Mesendoderm (in vitro differentiated cells): ENCODE measurements around the gene TEDC2.
A peak's percentile ranks its signal among the peaks of the same experiment; 100 is the strongest.

ENCODE experiments used
- DNase-seq: peaks from one replicate; pipeline ENCODE4 v3.0.0; 2013
- H2AK5ac ChIP-seq: 2 replicates; pipeline ENCODE4 v1.6.1; 2013; ENCODE audit warnings: low read length, inconsistent platforms
- H2BK120ac ChIP-seq: 2 replicates; pipeline ENCODE4 v1.6.1; 2013; ENCODE audit warnings: low read depth, mild to moderate bottlenecking, low read length, moderate library complexity, mixed read lengths
- H2BK15ac ChIP-seq: replicated peaks from 2 replicates; pipeline ENCODE4 v1.6.1; 2013; ENCODE audit warnings: low read depth, mild to moderate bottlenecking, moderate library complexity
- H2BK5ac ChIP-seq: 2 replicates; pipeline ENCODE4 v1.6.1; 2013; ENCODE audit warnings: low read length, inconsistent platforms
- H3K18ac ChIP-seq: 2 replicates; pipeline ENCODE4 v1.6.1; 2013; ENCODE audit warnings: mild to moderate bottlenecking, low read length, mixed read lengths
- H3K23ac ChIP-seq: one replicate; pipeline ENCODE4 v1.6.1; 2013; ENCODE audit warnings: low read length
- H3K27ac ChIP-seq: 2 replicates; pipeline ENCODE4 v1.5.1; 2013; ENCODE audit warnings: low read depth, mild to moderate bottlenecking, inconsistent platforms, low read length, moderate library complexity
- H3K27me3 ChIP-seq: 2 replicates; pipeline ENCODE4 v1.6.1; 2013; ENCODE audit warnings: low read length, control low read depth, mild to moderate bottlenecking, inconsistent platforms; ENCODE audit not compliant: insufficient read depth, poor library complexity
- H3K36me3 ChIP-seq: 2 replicates; pipeline ENCODE4 v1.6.1; 2013; ENCODE audit warnings: low read length, inconsistent platforms; ENCODE audit not compliant: control insufficient read depth, insufficient read depth
- H3K4ac ChIP-seq: one replicate; pipeline ENCODE4 v1.6.1; 2013; ENCODE audit warnings: low read depth, mild to moderate bottlenecking, low read length, moderate library complexity
- H3K4me1 ChIP-seq: 2 replicates; pipeline ENCODE4 v1.6.1; 2013; ENCODE audit warnings: low read depth, low read length, inconsistent platforms; ENCODE audit not compliant: control insufficient read depth
- H3K4me2 ChIP-seq: 2 replicates; pipeline ENCODE4 v1.6.1; 2013; ENCODE audit warnings: low read length
- H3K4me3 ChIP-seq: 2 replicates; pipeline ENCODE4 v1.5.1; 2013; ENCODE audit warnings: mild to moderate bottlenecking, low read length
- H3K56ac ChIP-seq: one replicate; pipeline ENCODE4 v1.6.1; 2013; ENCODE audit warnings: low read length
- H3K79me1 ChIP-seq: 2 replicates; pipeline ENCODE4 v1.6.1; 2013; ENCODE audit warnings: low read length, inconsistent platforms
- H3K79me2 ChIP-seq: 2 replicates; pipeline ENCODE4 v1.6.1; 2013; ENCODE audit warnings: mild to moderate bottlenecking, low read length; ENCODE audit not compliant: control insufficient read depth, insufficient read depth
- H3K9ac ChIP-seq: 2 replicates; pipeline ENCODE4 v1.6.1; 2013; ENCODE audit warnings: low read length, inconsistent platforms
- H4K5ac ChIP-seq: one replicate; pipeline ENCODE4 v1.6.1; 2013; ENCODE audit warnings: low read length
- H4K8ac ChIP-seq: one replicate; pipeline ENCODE4 v1.6.1; 2013; ENCODE audit warnings: low read depth, mild to moderate bottlenecking, control low read depth, low read length, moderate library complexity
- WGBS: extraction: QIAGEN DNeasy Blood & Tissue Kit; methylation state at CpG from one replicate; pipeline ENCODE4 v1.1.7; 2013; ENCODE audit warnings: low lambda C conversion rate, missing lambda C conversion rate; ENCODE audit not compliant: insufficient coverage; ENCODE audit errors: extremely low coverage; 5-methylcytosine and 5-hydroxymethylcytosine counted together

Gene TEDC2

GRCh38 chr16:2498531-2499253 lies 38.8 kb downstream of the TEDC2 start:
- Histone ChIP-seq H4K8ac (no peak overlapping the region), H3K4me2 (no peak overlapping the region), H2BK120ac (no peak overlapping the region), H3K23ac (no peak overlapping the region), H3K27me3 (no peaks in the 10 kb centered on the region), H2BK15ac (no peak overlapping the region), H3K79me1 (no peaks in the 10 kb centered on the region), H3K36me3 (no peaks in the 10 kb centered on the region), H3K4me3 (no peak overlapping the region), H3K4me1 (no peaks in the 10 kb centered on the region), H3K56ac (no peak overlapping the region), H3K9ac (no peak overlapping the region), H3K4ac (no peak overlapping the region), H2BK5ac (no peak overlapping the region), H3K79me2 (no peaks in the 10 kb centered on the region), H2AK5ac (no peak overlapping the region), H4K5ac (no peak overlapping the region), H3K27ac (no peak overlapping the region), H3K18ac (no peak overlapping the region)
- no peak for DNase-seq
- WGBS: no CpG with 5 or more reads among the region's 15 CpGs

- H2BK120ac ChIP-seq: no peak overlapping the region
- no peak overlapping the region for H2BK15ac ChIP-seq
- H2AK5ac ChIP-seq: no peak overlapping the region
- H3K23ac ChIP-seq: no peak overlapping the region
- no peak overlapping the region for H3K9ac ChIP-seq
- no peaks in the 10 kb centered on the region for H3K27me3 ChIP-seq
- H4K5ac ChIP-seq: no peak overlapping the region
- DNase-seq: no peak
- no peaks in the 10 kb centered on the region for H3K79me2 ChIP-seq
- H3K4ac ChIP-seq: no peak overlapping the region
- H3K4me3 ChIP-seq: no peak overlapping the region
- H4K8ac ChIP-seq: no peak overlapping the region
- H3K56ac ChIP-seq: no peak overlapping the region
- H3K79me1 ChIP-seq: no peaks in the 10 kb centered on the region
- no peaks in the 10 kb centered on the region for H3K4me1 ChIP-seq
- no peak overlapping the region for H3K18ac ChIP-seq
- no CpG with 5 or more reads among the region's 6 CpGs for WGBS
- no peak overlapping the region for H3K27ac ChIP-seq
- no peak overlapping the region for H2BK5ac ChIP-seq
- H3K4me2 ChIP-seq: no peak overlapping the region
- H3K36me3 ChIP-seq: no peaks in the 10 kb centered on the region
These were observed 39.5 kb downstream of the TEDC2 start for GRCh38 chr16:2499454-2499853.

GRCh38 chr16:2499890-2500429 lies 40.1 kb downstream of the TEDC2 start:
- Histone ChIP-seq H3K9ac (no peak overlapping the region), H3K27ac (no peak overlapping the region), H3K23ac (no peak overlapping the region), H2BK120ac (no peak overlapping the region), H3K4me3 (no peak overlapping the region), H3K27me3 (no peaks in the 10 kb centered on the region), H3K4me1 (no peaks in the 10 kb centered on the region), H2BK5ac (no peak overlapping the region), H3K4ac (no peak overlapping the region), H2BK15ac (no peak overlapping the region), H3K4me2 (no peak overlapping the region), H2AK5ac (no peak overlapping the region), H3K79me1 (no peaks in the 10 kb centered on the region), H3K36me3 (no peaks in the 10 kb centered on the region), H4K5ac (no peak overlapping the region), H4K8ac (no peak overlapping the region), H3K79me2 (no peaks in the 10 kb centered on the region), H3K18ac (no peak overlapping the region), H3K56ac (no peak overlapping the region)
- no peak for DNase-seq
- WGBS: no CpG with 5 or more reads among the region's 29 CpGs

GRCh38 chr16:2500430-2500917 lies 40.6 kb downstream of the TEDC2 start:
- no peak overlapping the region for H4K5ac ChIP-seq
- no peak overlapping the region for H3K27ac ChIP-seq
- no peak for DNase-seq
- H3K4me1 ChIP-seq: no peaks in the 10 kb centered on the region
- no peak overlapping the region for H2BK120ac ChIP-seq
- WGBS: no CpG with 5 or more reads among the region's 20 CpGs
- no peak overlapping the region for H2BK5ac ChIP-seq
- no peak overlapping the region for H3K56ac ChIP-seq
- no peak overlapping the region for H3K4me3 ChIP-seq
- H3K36me3 ChIP-seq: no peaks in the 10 kb centered on the region
- H3K79me1 ChIP-seq: no peaks in the 10 kb centered on the region
- no peaks in the 10 kb centered on the region for H3K27me3 ChIP-seq
- no peak overlapping the region for H3K18ac ChIP-seq
- H3K23ac ChIP-seq: no peak overlapping the region
- no peak overlapping the region for H3K9ac ChIP-seq
- H2BK15ac ChIP-seq: no peak overlapping the region
- H3K79me2 ChIP-seq: no peaks in the 10 kb centered on the region
- no peak overlapping the region for H2AK5ac ChIP-seq
- no peak overlapping the region for H3K4me2 ChIP-seq
- no peak overlapping the region for H4K8ac ChIP-seq
- no peak overlapping the region for H3K4ac ChIP-seq

GRCh38 chr16:2500918-2501750 lies 41.2 kb downstream of the TEDC2 start:
- Histone ChIP-seq H3K79me2 (no peaks in the 10 kb centered on the region), H4K5ac (no peak overlapping the region), H3K4ac (no peak overlapping the region), H2BK120ac (no peak overlapping the region), H3K23ac (no peak overlapping the region), H3K79me1 (no peaks in the 10 kb centered on the region), H2BK5ac (no peak overlapping the region), H2BK15ac (no peak overlapping the region), H3K18ac (no peak overlapping the region), H3K9ac (peak overlapping the region; percentile 74), H2AK5ac (no peak overlapping the region), H3K36me3 (no peaks in the 10 kb centered on the region), H3K4me1 (no peaks in the 10 kb centered on the region), H3K27ac (no peak overlapping the region), H3K27me3 (no peaks in the 10 kb centered on the region), H3K56ac (peak overlapping the region; percentile 77), H3K4me3 (no peak overlapping the region), H4K8ac (no peak overlapping the region), H3K4me2 (peak overlapping the region; percentile 43)
- peak; percentile 85 for DNase-seq
- no CpG with 5 or more reads among the region's 23 CpGs for WGBS
